Astrocyte (in vitro differentiated cells and primary cell): ENCODE measurements around the gene TUFM. TPM values are rescaled to one million over a fixed set of nuclear protein-coding genes. Genes with fewer than 3 reads are reported as not detected.

ENCODE experiments used
- DNase-seq: peaks from one replicate; pipeline ENCODE4 v3.0.0-alpha.2; 2010; ENCODE audit warnings: low read depth
- FAIRE-seq: peaks from 2 replicates; lab custom pipeline; 2011; peaks lifted over from hg19 to GRCh38; lab: Jason Lieb, UNC
- H2AFZ ChIP-seq: 2 replicates; pipeline ENCODE4 v1.6.0; 2012; ENCODE audit warnings: low read depth, low read length, inconsistent platforms
- H3K27ac ChIP-seq: 2 replicates; pipeline ENCODE4 v1.5.1; 2011; ENCODE audit warnings: low read depth, low read length, inconsistent platforms
- H3K27me3 ChIP-seq: 2 replicates; pipeline ENCODE4 v1.6.0; 2011; ENCODE audit warnings: low read length, inconsistent platforms; ENCODE audit not compliant: insufficient read depth
- H3K36me3 ChIP-seq: 2 replicates; pipeline ENCODE4 v1.5.1; 2011; ENCODE audit warnings: low read length, inconsistent platforms; ENCODE audit not compliant: insufficient read depth
- H3K4me1 ChIP-seq: 2 replicates; pipeline ENCODE4 v1.5.1; 2011; ENCODE audit warnings: low read length, inconsistent platforms; ENCODE audit not compliant: insufficient read depth
- H3K4me2 ChIP-seq: 2 replicates; pipeline ENCODE4 v1.6.0; 2012; ENCODE audit warnings: low read length, inconsistent platforms
- H3K4me3 ChIP-seq: 2 replicates; pipeline ENCODE4 v1.5.1; 2011; ENCODE audit warnings: low read depth, mild to moderate bottlenecking, low read length, inconsistent platforms; ENCODE audit not compliant: insufficient read depth
- H3K79me2 ChIP-seq: 2 replicates; pipeline ENCODE4 v1.6.0; 2012; ENCODE audit warnings: mild to moderate bottlenecking, low read length, inconsistent platforms; ENCODE audit not compliant: insufficient read depth
- H3K9ac ChIP-seq: 2 replicates; pipeline ENCODE4 v1.6.0; 2012; ENCODE audit warnings: mild to moderate bottlenecking, low read length, inconsistent platforms
- H3K9me3 ChIP-seq: 2 replicates; pipeline ENCODE4 v1.5.1; 2012; ENCODE audit warnings: low read depth, mild to moderate bottlenecking, low read length, inconsistent platforms; ENCODE audit not compliant: insufficient read depth
- H4K20me1 ChIP-seq: 2 replicates; pipeline ENCODE4 v1.6.0; 2012; ENCODE audit warnings: low read length, inconsistent platforms; ENCODE audit not compliant: insufficient read depth
- H3K27ac Mint-ChIP-seq: one replicate; pipeline ENCODE4 v1.8.0; 2021; ENCODE audit warnings: mild to moderate bottlenecking, mixed read lengths; ENCODE audit not compliant: unreplicated experiment
- H3K27me3 Mint-ChIP-seq: one replicate; pipeline ENCODE4 v1.8.0; 2021; ENCODE audit warnings: low read depth, mixed read lengths; ENCODE audit not compliant: unreplicated experiment
- H3K36me3 Mint-ChIP-seq: one replicate; pipeline ENCODE4 v1.8.0; 2021; ENCODE audit warnings: low read depth, mixed read lengths; ENCODE audit not compliant: unreplicated experiment
- H3K4me1 Mint-ChIP-seq: one replicate; pipeline ENCODE4 v1.8.0; 2021; ENCODE audit warnings: low read depth, mixed read lengths; ENCODE audit not compliant: unreplicated experiment
- H3K4me3 Mint-ChIP-seq: one replicate; pipeline ENCODE4 v1.8.0; 2021; ENCODE audit warnings: mild to moderate bottlenecking, moderate library complexity, mixed read lengths; ENCODE audit not compliant: unreplicated experiment
- H3K9me3 Mint-ChIP-seq: one replicate; pipeline ENCODE4 v1.8.0; 2021; ENCODE audit warnings: mild to moderate bottlenecking, mixed read lengths; ENCODE audit not compliant: unreplicated experiment
- EZH2 ChIP-seq: IDR thresholded peaks from 2 replicates; pipeline ENCODE4 v1.6.1; 2012; ENCODE audit warnings: mild to moderate bottlenecking, low read length, inconsistent platforms; ENCODE audit not compliant: insufficient read depth
- total RNA-seq: library from RNA; stranded (reverse); gene quantifications from 2 replicates; pipeline ENCODE4 v1.2.1, GENCODE V29; 2021
- TF ChIP-seq, protein P1 (sequence below): IDR thresholded peaks from 2 replicates; pipeline ENCODE4 v1.5.1; 2011; ENCODE audit warnings: low read depth, mild to moderate bottlenecking, inconsistent platforms, low read length, moderate library complexity; ENCODE audit not compliant: insufficient read depth

Gene TUFM
- total RNA-seq, 1 donor from 2014 or later, result 147 TPM

DNA sequence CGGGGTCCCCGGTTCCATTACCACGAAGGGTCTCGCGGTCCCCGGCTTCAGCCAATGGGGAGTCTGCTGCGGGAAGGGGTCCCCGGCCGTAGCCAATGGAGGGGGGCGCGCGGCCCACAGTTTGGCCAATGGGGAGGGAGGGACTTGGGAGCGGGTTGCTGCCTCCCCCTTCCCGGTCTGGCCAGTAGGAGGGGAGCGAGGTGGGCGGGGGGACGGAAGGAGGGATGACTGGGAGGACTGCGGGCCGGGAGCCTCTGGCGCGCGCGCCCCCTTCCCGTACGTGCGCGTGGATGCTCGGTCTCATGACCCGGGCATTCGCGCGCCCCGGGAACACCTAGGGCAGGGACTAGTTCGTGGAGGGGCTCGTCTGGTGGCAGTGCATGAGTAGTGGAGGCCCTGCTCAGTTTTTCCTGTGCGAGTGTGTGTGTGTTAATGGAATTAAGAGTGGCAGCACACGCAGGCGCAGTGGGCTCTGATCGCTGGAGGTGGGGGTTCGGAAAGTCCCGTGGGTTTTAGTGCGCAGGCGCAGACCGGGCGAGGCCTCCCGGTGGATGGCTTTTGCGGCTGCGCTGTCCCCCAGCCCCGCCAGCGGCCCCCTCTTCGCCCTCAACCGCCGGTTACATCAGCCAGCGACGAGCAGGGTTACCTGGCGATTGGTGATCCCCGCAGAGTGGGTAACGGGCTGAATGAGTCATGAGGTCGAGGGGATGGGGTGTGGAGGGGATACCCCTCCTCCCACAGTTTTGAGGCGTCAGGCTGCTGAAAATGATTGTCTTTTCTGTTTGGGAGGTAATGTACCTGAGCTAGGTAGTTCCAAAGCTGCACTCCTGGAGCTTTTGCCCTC lies 22.1 kb downstream of the TUFM start:
- Mint-ChIP-seq H3K4me1 (peaks cover 29% of the 10 kb centered on the region), H3K27ac (peak overlapping the region; percentile 97), H3K4me3 (peak overlapping the region; percentile 93), H3K36me3 (peaks cover 25% of the 10 kb centered on the region), H3K27me3 (no peaks in the 10 kb centered on the region), H3K9me3 (no peaks in the 10 kb centered on the region)
- Histone ChIP-seq H3K4me3 (peak overlapping the region; percentile 98), H3K36me3 (peaks cover 32% of the 10 kb centered on the region), H4K20me1 (peaks cover 47% of the 10 kb centered on the region), H3K79me2 (peaks cover 65% of the 10 kb centered on the region), H3K4me1 (peaks cover 28% of the 10 kb centered on the region), H3K9me3 (no peaks in the 10 kb centered on the region), H2AFZ (peak overlapping the region; percentile 87), H3K27ac (peak overlapping the region; percentile 96), H3K9ac (peak overlapping the region; percentile 98), H3K4me2 (peak overlapping the region; percentile 98), H3K27me3 (no peaks in the 10 kb centered on the region)
- TF ChIP-seq, protein P1, sequence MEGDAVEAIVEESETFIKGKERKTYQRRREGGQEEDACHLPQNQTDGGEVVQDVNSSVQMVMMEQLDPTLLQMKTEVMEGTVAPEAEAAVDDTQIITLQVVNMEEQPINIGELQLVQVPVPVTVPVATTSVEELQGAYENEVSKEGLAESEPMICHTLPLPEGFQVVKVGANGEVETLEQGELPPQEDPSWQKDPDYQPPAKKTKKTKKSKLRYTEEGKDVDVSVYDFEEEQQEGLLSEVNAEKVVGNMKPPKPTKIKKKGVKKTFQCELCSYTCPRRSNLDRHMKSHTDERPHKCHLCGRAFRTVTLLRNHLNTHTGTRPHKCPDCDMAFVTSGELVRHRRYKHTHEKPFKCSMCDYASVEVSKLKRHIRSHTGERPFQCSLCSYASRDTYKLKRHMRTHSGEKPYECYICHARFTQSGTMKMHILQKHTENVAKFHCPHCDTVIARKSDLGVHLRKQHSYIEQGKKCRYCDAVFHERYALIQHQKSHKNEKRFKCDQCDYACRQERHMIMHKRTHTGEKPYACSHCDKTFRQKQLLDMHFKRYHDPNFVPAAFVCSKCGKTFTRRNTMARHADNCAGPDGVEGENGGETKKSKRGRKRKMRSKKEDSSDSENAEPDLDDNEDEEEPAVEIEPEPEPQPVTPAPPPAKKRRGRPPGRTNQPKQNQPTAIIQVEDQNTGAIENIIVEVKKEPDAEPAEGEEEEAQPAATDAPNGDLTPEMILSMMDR, result no peak
- no peak for TF ChIP-seq EZH2
- DNase-seq, result peak; percentile 97
- FAIRE-seq, result no peak

GRCh38 chr16:28823291-28823872 lies 22.8 kb downstream of the TUFM start:
- Mint-ChIP-seq H3K27ac (no peak overlapping the region), H3K4me1 (peaks cover 26% of the 10 kb centered on the region), H3K4me3 (peak overlapping the region; percentile 93), H3K9me3 (no peaks in the 10 kb centered on the region), H3K36me3 (peaks cover 25% of the 10 kb centered on the region), H3K27me3 (no peaks in the 10 kb centered on the region)
- Histone ChIP-seq H3K4me1 (peaks cover 28% of the 10 kb centered on the region), H3K9me3 (no peaks in the 10 kb centered on the region), H3K4me3 (peak overlapping the region; percentile 98), H3K36me3 (peaks cover 29% of the 10 kb centered on the region), H3K79me2 (peaks cover 58% of the 10 kb centered on the region), H3K27ac (peak overlapping the region; percentile 96), H4K20me1 (peaks cover 41% of the 10 kb centered on the region), H3K9ac (peak overlapping the region; percentile 98), H3K27me3 (no peaks in the 10 kb centered on the region), H2AFZ (peak overlapping the region; percentile 53), H3K4me2 (peak overlapping the region; percentile 91)
- DNase-seq (no peak), FAIRE-seq (no peak)
- no peak for TF ChIP-seq EZH2
- TF ChIP-seq, protein P1, result no peak
